SK-N-SH treated with all-trans-retinoic acid at 6 μM for 48 hours (cell line): Measurements from ENCODE around the gene TMEM208.

Experiments
- ATAC-seq: fragments of 200-7000 bp; cut with Tn5 transposase; 3 replicates; pipeline ENCODE4 v1.9.1; 2020; ENCODE audit warnings: mild to moderate bottlenecking, moderate library complexity
- CSDC2 ChIP-seq: fragments of 250-450 bp; sonication (Bioruptor Pico); IDR thresholded peaks from 2 replicates; pipeline ENCODE4 v1.5.0; 2020; ENCODE audit warnings: mild to moderate bottlenecking, moderate library complexity
- ESRRG ChIP-seq: fragments of 250-450 bp; sonication (Bioruptor Pico); IDR thresholded peaks from 2 replicates; pipeline ENCODE4 v1.6.1; 2021; ENCODE audit warnings: mild to moderate bottlenecking
- GLIS3 ChIP-seq: fragments of 250-450 bp; sonication (Bioruptor Pico); IDR thresholded peaks from 2 replicates; pipeline ENCODE4 v1.5.0; 2020; ENCODE audit warnings: mild to moderate bottlenecking, moderate library complexity
- ISL1 ChIP-seq: fragments of 250-450 bp; sonication (Bioruptor Pico); IDR thresholded peaks from 2 replicates; pipeline ENCODE4 v2.1.2; 2022; ENCODE audit warnings: mild to moderate bottlenecking, moderate library complexity
- OSR1 ChIP-seq: fragments of 250-450 bp; sonication (Bioruptor Pico); IDR thresholded peaks from 2 replicates; pipeline ENCODE4 v1.8.0; 2022; ENCODE audit warnings: moderate library complexity, mild to moderate bottlenecking, inconsistent platforms
- PPARA ChIP-seq: fragments of 250-450 bp; sonication (Bioruptor Pico); IDR thresholded peaks from 2 replicates; pipeline ENCODE4 v1.5.0; 2020; ENCODE audit warnings: mild to moderate bottlenecking, borderline replicate concordance
- SNAI2 ChIP-seq: fragments of 250-450 bp; sonication (Bioruptor Pico); IDR thresholded peaks from 2 replicates; pipeline ENCODE4 v1.5.0; 2020; ENCODE audit warnings: mild to moderate bottlenecking, moderate library complexity
- TCF4 ChIP-seq: fragments of 250-450 bp; sonication (Bioruptor Pico); IDR thresholded peaks from 2 replicates; pipeline ENCODE4 v1.8.0; 2021; ENCODE audit warnings: mild to moderate bottlenecking, moderate library complexity, borderline replicate concordance
- TOX ChIP-seq: fragments of 250-450 bp; sonication (Bioruptor Pico); IDR thresholded peaks from 2 replicates; pipeline ENCODE4 v1.8.0; 2021; ENCODE audit warnings: mild to moderate bottlenecking, moderate library complexity, borderline replicate concordance
- ZC3H10 ChIP-seq: fragments of 250-450 bp; sonication (Bioruptor Pico); IDR thresholded peaks from 2 replicates; pipeline ENCODE4 v1.5.1; 2021; ENCODE audit warnings: mild to moderate bottlenecking, moderate library complexity
- ZFP3 ChIP-seq: fragments of 250-450 bp; sonication (Bioruptor Pico); IDR thresholded peaks from 2 replicates; pipeline ENCODE4 v1.5.0; 2020; ENCODE audit warnings: mild to moderate bottlenecking, moderate library complexity
- ZFP30 ChIP-seq: fragments of 450-650 bp; formaldehyde crosslinking; IDR thresholded peaks from 2 replicates; pipeline ENCODE4 v1.5.0; 2022; ENCODE audit warnings: mild to moderate bottlenecking, moderate library complexity
- ZNF565 ChIP-seq: fragments of 450-650 bp; formaldehyde crosslinking; conservative IDR thresholded peaks from 2 replicates; pipeline ENCODE4 v1.5.0; 2020; ENCODE audit warnings: low read depth, mild to moderate bottlenecking, moderate library complexity
- ZNF70 ChIP-seq: fragments of 450-650 bp; formaldehyde crosslinking; IDR thresholded peaks from 2 replicates; pipeline ENCODE4 v1.5.0; 2020; ENCODE audit warnings: mild to moderate bottlenecking, moderate library complexity
- ZNF8 ChIP-seq: fragments of 450-650 bp; formaldehyde crosslinking; IDR thresholded peaks from 2 replicates; pipeline ENCODE4 v1.5.0; 2020; ENCODE audit warnings: mild to moderate bottlenecking, moderate library complexity
- TF ChIP-seq, protein P1 (sequence below): fragments of 250-450 bp; sonication (Bioruptor Pico); IDR thresholded peaks from 2 replicates; pipeline ENCODE4 v1.5.1; 2021; ENCODE audit warnings: mild to moderate bottlenecking, moderate library complexity
- TF ChIP-seq, protein P2 (sequence below): fragments of 250-450 bp; sonication (Bioruptor Pico); IDR thresholded peaks from 2 replicates; pipeline ENCODE4 v1.8.0; 2020; ENCODE audit warnings: mild to moderate bottlenecking, moderate library complexity, borderline replicate concordance
- TF ChIP-seq, protein P3 (sequence below): fragments of 250-450 bp; sonication (Bioruptor Pico); IDR thresholded peaks from 2 replicates; pipeline ENCODE4 v1.5.1; 2020; ENCODE audit warnings: low read depth, mild to moderate bottlenecking, moderate library complexity
- TF ChIP-seq, protein P4 (sequence below): fragments of 250-450 bp; sonication (Bioruptor Pico); IDR thresholded peaks from 2 replicates; pipeline ENCODE4 v1.5.0; 2020; ENCODE audit warnings: mild to moderate bottlenecking, moderate library complexity
- TF ChIP-seq, protein P5 (sequence below): fragments of 250-450 bp; sonication (Bioruptor Pico); IDR thresholded peaks from 2 replicates; pipeline ENCODE4 v1.8.0; 2021; ENCODE audit warnings: low read depth, mild to moderate bottlenecking, moderate library complexity, borderline replicate concordance

TMEM208 gene

DNA sequence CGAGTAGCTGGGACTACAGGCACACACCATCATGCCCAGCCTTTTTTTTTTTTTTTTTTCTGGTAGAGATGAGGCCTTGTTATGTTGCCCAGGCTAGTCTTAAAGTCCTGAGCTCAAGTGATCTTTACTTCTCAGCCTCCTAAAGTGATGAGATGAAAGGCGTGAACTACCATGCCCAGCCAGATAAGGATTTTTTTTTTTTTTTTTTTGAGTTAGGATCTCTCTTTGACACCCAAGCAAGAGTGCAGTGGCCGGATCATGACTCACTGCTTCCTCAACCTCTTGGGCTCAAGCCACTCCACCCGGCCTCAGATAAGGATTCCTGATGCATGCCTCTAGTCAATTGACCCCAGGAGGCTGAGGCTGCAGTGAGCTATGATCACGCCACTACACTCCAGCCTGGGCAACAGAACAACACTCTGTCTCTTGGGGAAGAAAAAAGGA is 41.2 kb downstream of the TMEM208 start:
- TF ChIP-seq OSR1 (CRISPR knock-in tag) (no peak), TOX (CRISPR knock-in tag) (no peak), ZNF565 (CRISPR knock-in tag) (no peak), ISL1 (CRISPR knock-in tag) (no peak), PPARA (no peak), SNAI2 (no peak), ESRRG (CRISPR knock-in tag) (no peak), GLIS3 (CRISPR knock-in tag) (no peak), ZFP30 (CRISPR knock-in tag) (no peak), ZC3H10 (CRISPR knock-in tag) (no peak), CSDC2 (CRISPR knock-in tag) (no peak), TCF4 (CRISPR knock-in tag) (no peak), ZNF70 (CRISPR knock-in tag) (no peak), ZFP3 (CRISPR knock-in tag) (no peak), ZNF8 (CRISPR knock-in tag) (no peak)
- TF ChIP-seq, protein P1, sequence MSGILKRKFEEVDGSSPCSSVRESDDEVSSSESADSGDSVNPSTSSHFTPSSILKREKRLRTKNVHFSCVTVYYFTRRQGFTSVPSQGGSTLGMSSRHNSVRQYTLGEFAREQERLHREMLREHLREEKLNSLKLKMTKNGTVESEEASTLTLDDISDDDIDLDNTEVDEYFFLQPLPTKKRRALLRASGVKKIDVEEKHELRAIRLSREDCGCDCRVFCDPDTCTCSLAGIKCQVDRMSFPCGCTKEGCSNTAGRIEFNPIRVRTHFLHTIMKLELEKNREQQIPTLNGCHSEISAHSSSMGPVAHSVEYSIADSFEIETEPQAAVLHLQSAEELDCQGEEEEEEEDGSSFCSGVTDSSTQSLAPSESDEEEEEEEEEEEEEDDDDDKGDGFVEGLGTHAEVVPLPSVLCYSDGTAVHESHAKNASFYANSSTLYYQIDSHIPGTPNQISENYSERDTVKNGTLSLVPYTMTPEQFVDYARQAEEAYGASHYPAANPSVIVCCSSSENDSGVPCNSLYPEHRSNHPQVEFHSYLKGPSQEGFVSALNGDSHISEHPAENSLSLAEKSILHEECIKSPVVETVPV (CRISPR knock-in tag) = no peak
- TF ChIP-seq, protein P2, sequence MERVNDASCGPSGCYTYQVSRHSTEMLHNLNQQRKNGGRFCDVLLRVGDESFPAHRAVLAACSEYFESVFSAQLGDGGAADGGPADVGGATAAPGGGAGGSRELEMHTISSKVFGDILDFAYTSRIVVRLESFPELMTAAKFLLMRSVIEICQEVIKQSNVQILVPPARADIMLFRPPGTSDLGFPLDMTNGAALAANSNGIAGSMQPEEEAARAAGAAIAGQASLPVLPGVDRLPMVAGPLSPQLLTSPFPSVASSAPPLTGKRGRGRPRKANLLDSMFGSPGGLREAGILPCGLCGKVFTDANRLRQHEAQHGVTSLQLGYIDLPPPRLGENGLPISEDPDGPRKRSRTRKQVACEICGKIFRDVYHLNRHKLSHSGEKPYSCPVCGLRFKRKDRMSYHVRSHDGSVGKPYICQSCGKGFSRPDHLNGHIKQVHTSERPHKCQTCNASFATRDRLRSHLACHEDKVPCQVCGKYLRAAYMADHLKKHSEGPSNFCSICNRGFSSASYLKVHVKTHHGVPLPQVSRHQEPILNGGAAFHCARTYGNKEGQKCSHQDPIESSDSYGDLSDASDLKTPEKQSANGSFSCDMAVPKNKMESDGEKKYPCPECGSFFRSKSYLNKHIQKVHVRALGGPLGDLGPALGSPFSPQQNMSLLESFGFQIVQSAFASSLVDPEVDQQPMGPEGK (CRISPR knock-in tag) = no peak
- TF ChIP-seq, protein P3, sequence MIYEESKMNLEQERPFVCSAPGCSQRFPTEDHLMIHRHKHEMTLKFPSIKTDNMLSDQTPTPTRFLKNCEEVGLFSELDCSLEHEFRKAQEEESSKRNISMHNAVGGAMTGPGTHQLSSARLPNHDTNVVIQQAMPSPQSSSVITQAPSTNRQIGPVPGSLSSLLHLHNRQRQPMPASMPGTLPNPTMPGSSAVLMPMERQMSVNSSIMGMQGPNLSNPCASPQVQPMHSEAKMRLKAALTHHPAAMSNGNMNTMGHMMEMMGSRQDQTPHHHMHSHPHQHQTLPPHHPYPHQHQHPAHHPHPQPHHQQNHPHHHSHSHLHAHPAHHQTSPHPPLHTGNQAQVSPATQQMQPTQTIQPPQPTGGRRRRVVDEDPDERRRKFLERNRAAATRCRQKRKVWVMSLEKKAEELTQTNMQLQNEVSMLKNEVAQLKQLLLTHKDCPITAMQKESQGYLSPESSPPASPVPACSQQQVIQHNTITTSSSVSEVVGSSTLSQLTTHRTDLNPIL (CRISPR knock-in tag) = no peak
- peak; percentile 79 for ATAC-seq

DNA sequence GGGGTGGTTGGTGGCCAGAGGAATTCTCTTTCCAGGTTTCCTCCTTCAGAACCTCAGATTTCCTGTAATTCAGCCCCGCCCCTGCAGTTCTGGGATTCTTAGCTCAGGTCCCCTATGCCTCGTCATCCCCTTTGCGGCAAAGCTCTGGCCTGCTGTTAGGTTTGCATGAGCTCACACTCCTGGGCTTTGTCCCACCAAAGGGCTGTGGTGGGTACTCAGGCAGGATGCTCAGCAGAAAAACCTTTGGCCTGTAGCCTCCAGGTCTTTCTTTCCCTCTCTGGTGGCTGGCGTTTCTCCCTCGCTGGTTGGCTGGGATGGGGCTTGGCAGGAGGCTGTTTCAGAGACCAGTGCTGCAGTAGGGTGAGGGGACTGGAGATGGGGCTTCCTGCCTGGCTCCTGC is 42.8 kb downstream of the TMEM208 start:
- TF ChIP-seq CSDC2 (CRISPR knock-in tag) (no peak), ZNF565 (CRISPR knock-in tag) (no peak), ZFP3 (CRISPR knock-in tag) (no peak), TCF4 (CRISPR knock-in tag) (no peak), GLIS3 (CRISPR knock-in tag) (no peak), ZC3H10 (CRISPR knock-in tag) (no peak)
- TF ChIP-seq, protein P2 (CRISPR knock-in tag) = no peak
- TF ChIP-seq, protein P4, sequence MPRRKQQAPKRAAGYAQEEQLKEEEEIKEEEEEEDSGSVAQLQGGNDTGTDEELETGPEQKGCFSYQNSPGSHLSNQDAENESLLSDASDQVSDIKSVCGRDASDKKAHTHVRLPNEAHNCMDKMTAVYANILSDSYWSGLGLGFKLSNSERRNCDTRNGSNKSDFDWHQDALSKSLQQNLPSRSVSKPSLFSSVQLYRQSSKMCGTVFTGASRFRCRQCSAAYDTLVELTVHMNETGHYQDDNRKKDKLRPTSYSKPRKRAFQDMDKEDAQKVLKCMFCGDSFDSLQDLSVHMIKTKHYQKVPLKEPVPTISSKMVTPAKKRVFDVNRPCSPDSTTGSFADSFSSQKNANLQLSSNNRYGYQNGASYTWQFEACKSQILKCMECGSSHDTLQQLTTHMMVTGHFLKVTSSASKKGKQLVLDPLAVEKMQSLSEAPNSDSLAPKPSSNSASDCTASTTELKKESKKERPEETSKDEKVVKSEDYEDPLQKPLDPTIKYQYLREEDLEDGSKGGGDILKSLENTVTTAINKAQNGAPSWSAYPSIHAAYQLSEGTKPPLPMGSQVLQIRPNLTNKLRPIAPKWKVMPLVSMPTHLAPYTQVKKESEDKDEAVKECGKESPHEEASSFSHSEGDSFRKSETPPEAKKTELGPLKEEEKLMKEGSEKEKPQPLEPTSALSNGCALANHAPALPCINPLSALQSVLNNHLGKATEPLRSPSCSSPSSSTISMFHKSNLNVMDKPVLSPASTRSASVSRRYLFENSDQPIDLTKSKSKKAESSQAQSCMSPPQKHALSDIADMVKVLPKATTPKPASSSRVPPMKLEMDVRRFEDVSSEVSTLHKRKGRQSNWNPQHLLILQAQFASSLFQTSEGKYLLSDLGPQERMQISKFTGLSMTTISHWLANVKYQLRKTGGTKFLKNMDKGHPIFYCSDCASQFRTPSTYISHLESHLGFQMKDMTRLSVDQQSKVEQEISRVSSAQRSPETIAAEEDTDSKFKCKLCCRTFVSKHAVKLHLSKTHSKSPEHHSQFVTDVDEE (CRISPR knock-in tag) = no peak
- TF ChIP-seq, protein P5, sequence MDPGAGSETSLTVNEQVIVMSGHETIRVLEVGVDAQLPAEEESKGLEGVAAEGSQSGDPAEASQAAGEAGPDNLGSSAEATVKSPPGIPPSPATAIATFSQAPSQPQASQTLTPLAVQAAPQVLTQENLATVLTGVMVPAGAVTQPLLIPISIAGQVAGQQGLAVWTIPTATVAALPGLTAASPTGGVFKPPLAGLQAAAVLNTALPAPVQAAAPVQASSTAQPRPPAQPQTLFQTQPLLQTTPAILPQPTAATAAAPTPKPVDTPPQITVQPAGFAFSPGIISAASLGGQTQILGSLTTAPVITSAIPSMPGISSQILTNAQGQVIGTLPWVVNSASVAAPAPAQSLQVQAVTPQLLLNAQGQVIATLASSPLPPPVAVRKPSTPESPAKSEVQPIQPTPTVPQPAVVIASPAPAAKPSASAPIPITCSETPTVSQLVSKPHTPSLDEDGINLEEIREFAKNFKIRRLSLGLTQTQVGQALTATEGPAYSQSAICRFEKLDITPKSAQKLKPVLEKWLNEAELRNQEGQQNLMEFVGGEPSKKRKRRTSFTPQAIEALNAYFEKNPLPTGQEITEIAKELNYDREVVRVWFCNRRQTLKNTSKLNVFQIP (CRISPR knock-in tag) = no peak
- peak; percentile 11 for ATAC-seq
